ENCODE results near the gene FBLN2. TPM values are rescaled to one million over a fixed set of nuclear protein-coding genes. Genes with fewer than 3 reads are reported as not detected.
"Not testable (repeated sequence)": the region's sequence is repeated elsewhere in the genome, so short reads cannot be mapped to it uniquely, and the experiment has no call there.

Gene FBLN2
- total RNA-seq, 2 donors from 2014 or later = 10.5 to 24.1 TPM

- H3K36me3 ChIP-seq = no peaks in the 10 kb centered on the region
- no peaks in the 10 kb centered on the region for H3K27me3 ChIP-seq
- H3K4me3 ChIP-seq = no peak overlapping the region
- H3K4me1 ChIP-seq = no peaks in the 10 kb centered on the region
- no peak for DNase-seq
- no peaks in the 10 kb centered on the region for H3K9me3 ChIP-seq
- no peak for TF ChIP-seq CTCF (IDR thresholded peaks at IDR 0.05)
- no peak overlapping the region for H3K27ac ChIP-seq
- H3K9ac ChIP-seq (ENCODE audit: low read depth in 2 of 2, low read length in 2 of 2) = no peak overlapping the region
- intact Hi-C loops (cut with DNase I) = no loop called here
These were observed 28.5 kb upstream of the FBLN2 start for GRCh38 chr3:13520326-13520880.

- DNase-seq = no peak
- intact Hi-C loops (cut with DNase I) = no loop called here
- no peaks in the 10 kb centered on the region for H3K9me3 ChIP-seq
- no peaks in the 10 kb centered on the region for H3K36me3 ChIP-seq
- no peak for TF ChIP-seq CTCF (IDR thresholded peaks at IDR 0.05)
- H3K4me1 ChIP-seq = no peaks in the 10 kb centered on the region
- no peak overlapping the region for H3K9ac ChIP-seq (ENCODE audit: low read depth in 2 of 2, low read length in 2 of 2)
- H3K4me3 ChIP-seq = no peak overlapping the region
- H3K27me3 ChIP-seq = no peaks in the 10 kb centered on the region
- H3K27ac ChIP-seq = no peak overlapping the region
These were observed 27.6 kb upstream of the FBLN2 start for GRCh38 chr3:13521309-13521708.

- H3K4me3 ChIP-seq; H3K4me1 ChIP-seq; intact Hi-C loops (cut with DNase I); H3K36me3 ChIP-seq; H3K9ac ChIP-seq (ENCODE audit: low read depth in 2 of 2, low read length in 2 of 2); DNase-seq; H3K9me3 ChIP-seq; H3K27me3 ChIP-seq; H3K27ac ChIP-seq: not testable (repeated sequence)
These were observed 27.2 kb upstream of the FBLN2 start for GRCh38 chr3:13521749-13522148.

GRCh38 chr3:13522236-13522635, 26.7 kb upstream of the FBLN2 start:
- Histone ChIP-seq H3K27ac (no peak overlapping the region), H3K9ac (ENCODE audit: low read depth in 2 of 2, low read length in 2 of 2) (no peak overlapping the region), H3K4me3 (no peak overlapping the region), H3K4me1 (no peaks in the 10 kb centered on the region), H3K27me3 (no peaks in the 10 kb centered on the region), H3K9me3 (no peaks in the 10 kb centered on the region), H3K36me3 (no peaks in the 10 kb centered on the region)
- no peak for DNase-seq
- intact Hi-C loops (cut with DNase I) = no loop called here
- TF ChIP-seq CTCF (IDR thresholded peaks at IDR 0.05) = no peak

GRCh38 chr3:13524979-13525669, 23.8 kb upstream of the FBLN2 start:
- H3K9me3 ChIP-seq = no peaks in the 10 kb centered on the region
- no peak overlapping the region for H3K9ac ChIP-seq (ENCODE audit: low read depth in 2 of 2, low read length in 2 of 2)
- H3K27me3 ChIP-seq = no peaks in the 10 kb centered on the region
- H3K27ac ChIP-seq = no peak overlapping the region
- DNase-seq = no peak
- no peak for TF ChIP-seq CTCF (IDR thresholded peaks at IDR 0.05)
- intact Hi-C loops (cut with DNase I) = no loop called here
- no peak overlapping the region for H3K4me3 ChIP-seq
- H3K4me1 ChIP-seq = no peaks in the 10 kb centered on the region
- no peaks in the 10 kb centered on the region for H3K36me3 ChIP-seq
